Measurements from ENCODE around the gene PARVA.

The PARVA gene

DNA sequence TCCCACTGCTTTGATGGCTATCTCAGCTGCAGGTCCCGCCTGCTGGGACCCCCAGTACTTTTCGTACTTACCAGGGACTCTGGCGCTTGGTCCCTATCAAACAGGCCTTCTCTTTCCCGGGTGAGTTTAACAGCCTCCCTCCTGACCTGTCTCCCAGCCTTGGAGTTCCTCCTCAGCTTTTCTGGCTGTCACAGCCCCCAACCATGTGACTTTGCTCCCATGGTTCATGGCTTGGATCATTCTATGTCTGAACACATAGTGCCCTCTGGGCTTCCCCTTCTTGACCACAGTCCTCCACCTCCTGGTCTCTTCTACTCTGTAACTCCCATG, 56.9 kb downstream of the PARVA start:
- no peak for DNase-seq

DNA sequence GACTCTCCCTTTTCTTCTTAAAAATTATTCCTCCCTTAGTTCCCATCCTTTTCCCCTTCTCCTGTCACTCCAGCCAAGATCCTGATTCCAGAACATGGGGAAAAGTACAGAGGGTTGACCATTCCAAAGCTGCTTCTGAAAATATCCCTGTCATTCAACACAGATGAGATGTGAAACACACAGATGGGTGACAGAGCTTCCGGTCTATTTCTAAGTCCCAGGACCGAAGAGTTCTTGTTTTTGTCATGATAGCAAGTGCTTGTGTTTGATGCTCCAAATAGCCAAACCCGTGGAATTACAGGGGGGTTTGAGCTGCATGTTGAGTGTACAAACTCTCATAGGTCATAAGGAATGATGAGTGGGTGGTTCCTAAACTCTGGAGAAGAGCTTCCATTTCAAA, 57.9 kb downstream of the PARVA start:
- DNase-seq = no peak

DNA sequence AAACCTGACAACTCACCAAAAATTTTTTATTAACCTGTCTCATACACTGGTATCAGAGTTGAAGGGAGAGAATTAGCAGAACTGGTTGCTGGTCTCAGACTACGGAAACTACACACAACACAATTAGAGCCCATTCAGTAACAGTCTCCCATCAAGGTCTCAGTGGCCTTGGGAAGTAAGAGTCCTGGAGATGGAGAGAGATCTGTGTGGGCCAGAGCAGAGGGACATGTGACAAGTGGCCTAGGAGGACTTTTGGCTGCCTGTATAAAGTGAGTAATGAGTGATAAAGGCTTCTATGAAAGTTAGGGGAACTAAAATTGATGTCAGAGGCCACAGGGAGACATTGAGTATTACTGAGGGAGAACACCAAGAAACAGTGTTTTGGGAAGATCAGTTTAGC, 58.9 kb downstream of the PARVA start:
- DNase-seq = no peak

DNA sequence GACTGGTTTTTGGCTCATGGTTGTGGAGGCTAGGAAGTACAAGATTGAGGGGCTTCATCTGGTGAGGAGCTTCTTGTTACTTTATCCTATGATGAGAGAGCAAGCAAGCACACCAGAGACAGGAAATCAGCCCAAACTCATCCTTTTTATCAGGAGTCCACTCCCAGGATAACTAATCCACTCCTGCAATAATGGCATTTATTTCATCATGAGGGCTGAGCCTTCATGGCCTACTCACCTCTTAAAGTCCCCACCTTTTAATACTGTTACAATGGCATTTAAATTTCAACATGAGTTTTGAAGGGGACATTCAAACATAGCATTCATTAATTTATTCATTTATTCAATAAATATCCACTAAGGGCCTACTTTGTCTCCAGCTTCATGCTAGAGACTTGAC, 60.9 kb downstream of the PARVA start:
- no peak for DNase-seq

DNA sequence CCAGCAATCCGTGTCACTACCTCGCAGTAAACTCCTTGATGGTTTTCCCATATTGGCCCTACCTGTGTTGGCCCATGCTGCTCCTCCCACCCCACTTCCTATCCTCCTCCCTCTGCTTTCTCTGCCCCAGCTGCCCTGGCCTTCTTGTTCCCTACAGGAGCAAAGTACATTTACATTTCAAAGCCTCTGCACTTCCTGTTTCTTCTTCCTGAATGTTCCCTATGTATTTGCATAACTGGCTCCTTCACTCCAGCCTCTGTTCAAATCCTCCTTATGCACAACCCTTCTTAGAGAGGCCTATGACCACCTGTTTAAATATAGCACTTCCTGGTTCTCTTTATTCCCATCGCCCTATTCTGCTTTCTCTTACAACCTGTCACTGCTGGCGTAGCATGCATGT, 62.2 kb downstream of the PARVA start:
- no peak for DNase-seq

DNA sequence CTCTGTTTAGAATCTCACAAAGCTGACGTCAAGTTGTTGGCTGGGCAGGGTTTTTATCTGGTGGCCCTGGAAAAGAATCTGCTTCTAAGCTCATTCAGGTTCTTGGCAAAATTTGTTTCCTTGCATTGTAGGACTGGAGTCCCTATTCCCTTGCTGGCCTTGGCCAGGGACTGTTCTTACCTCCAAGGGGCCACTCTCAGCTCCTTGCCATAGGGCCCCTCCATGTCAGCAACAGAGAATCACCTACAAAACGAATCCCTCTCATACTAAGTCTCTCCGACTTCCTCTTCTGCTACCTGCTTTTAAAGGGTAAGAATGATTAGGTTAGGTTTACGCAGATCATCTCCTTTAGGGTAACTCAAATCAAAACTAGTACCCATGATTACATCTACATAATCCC, 63.2 kb downstream of the PARVA start:
- DNase-seq = no peak

DNA sequence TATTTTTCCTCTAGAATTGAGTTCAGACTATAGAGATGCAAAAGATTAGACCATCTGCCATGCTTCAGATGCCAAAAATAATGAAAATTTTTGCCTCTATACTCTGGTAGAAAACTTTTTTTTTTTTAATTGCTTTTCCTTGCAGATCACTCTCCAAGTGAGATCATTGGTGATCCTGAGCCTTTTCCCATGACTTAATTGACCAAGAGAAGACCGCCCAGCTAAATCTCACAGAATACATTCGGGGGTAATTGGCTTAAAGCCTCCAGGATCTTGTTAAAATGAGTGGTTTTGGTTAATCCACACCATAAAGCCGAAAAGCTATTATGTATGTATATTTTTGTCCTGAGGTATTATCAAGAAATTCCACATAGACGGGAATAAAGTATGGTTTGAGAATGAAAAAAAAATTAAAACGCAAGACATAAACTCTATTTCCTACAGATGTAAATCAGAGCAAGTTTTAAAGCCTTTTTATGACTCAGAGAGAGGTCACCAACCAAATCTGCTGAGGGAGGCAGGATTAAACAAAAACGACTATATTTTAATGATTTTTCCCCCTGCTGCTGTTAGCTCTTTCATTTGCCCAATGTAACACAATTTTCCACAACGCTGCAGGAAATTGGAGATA, 64.0 kb downstream of the PARVA start:
- no peak for DNase-seq

DNA sequence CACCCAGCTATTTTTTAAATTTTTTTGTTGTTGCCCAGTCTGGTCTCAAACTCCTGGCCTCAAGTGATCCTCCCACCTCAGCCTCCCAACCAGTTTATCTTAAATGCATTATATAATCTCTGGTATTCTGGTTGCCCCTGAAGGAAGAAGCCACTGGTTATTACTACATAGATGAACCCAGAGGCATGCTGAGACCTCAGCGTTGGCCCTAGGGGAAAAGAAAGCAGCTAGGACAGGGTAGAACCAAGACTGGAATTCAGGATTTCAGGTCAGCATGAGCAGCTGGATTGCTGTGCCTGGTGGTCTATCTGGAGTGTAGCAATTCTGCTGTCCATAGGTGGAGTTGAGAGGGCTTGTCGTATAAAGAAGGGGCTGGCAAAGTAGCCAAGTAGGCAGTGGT, 67.2 kb downstream of the PARVA start:
- DNase-seq = no peak

DNA sequence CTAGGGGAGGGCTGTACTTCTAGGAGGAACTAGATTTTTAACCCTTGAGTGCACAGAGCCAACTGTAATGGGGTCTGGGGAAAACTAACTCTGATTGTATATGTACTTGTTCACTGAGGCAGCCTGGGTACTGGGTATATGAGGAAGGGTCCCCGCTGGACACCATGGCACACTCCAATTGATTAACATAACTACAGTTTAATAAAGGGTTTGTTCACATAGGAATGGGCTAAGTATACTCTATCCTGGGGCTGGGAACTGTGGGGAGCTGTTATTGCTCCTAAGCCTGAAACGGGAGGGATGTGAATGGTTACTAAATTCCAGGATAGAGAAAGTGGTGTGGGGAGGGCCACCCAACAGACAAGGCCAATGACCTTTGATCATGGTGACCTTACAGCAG, 67.6 kb downstream of the PARVA start:
- DNase-seq = no peak

DNA sequence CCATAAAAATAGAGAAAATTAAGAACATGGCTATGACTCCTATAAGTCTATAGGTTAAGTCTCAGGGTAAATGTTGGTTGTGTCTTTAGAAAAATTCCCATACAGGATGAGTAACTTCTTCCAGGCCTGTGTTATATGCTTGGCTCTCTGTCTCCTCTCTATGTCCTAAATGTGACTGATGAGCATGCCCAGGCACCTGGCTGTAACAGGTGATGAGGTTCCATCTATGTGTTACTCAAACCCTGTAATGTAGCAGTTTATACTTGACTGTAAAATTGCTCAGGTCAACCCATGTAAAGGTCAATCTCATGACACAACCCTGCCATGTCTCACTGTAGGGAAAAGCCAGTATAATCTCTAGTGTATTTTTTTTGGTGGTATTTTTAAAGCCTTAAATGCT, 69.5 kb downstream of the PARVA start:
- no peak for DNase-seq

DNA sequence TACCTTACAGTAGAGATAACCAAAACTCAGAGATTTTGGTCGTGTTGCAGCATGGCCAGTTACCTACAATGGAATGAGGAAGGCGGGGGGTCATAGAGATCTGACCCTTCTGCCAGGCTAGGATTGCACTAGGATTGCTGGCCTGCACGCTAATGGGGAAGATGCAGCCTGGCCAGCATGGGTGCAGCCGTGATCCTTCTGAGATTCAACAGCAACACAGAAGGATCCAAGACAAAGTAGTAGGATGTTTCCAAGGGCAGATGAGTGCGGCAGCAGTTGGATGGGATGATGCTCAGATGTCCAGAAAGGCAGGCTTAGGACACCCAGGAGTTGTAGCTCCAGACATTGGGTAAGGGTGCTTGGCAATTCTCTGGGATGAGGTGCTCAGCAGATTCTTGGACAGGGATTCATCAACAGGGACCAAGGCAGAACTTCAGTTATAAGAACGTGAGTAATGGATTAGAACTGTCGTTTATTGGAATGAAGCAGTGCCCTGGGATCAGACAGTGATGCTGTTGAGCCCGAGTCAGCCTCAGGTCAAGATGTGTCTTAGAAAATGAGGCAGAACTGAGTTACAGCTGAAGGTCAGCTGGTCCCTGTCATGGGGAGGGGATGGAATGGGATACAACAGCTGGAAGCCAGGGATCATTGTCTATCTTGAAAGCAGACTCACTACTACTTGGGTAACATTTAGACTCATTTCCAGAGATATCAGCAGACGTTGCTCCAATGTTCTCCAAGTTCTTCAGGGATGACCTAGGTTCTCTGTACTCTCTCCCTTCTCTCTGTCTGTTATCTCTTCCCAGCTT, 71.0 kb downstream of the PARVA start:
- no peak for DNase-seq

DNA sequence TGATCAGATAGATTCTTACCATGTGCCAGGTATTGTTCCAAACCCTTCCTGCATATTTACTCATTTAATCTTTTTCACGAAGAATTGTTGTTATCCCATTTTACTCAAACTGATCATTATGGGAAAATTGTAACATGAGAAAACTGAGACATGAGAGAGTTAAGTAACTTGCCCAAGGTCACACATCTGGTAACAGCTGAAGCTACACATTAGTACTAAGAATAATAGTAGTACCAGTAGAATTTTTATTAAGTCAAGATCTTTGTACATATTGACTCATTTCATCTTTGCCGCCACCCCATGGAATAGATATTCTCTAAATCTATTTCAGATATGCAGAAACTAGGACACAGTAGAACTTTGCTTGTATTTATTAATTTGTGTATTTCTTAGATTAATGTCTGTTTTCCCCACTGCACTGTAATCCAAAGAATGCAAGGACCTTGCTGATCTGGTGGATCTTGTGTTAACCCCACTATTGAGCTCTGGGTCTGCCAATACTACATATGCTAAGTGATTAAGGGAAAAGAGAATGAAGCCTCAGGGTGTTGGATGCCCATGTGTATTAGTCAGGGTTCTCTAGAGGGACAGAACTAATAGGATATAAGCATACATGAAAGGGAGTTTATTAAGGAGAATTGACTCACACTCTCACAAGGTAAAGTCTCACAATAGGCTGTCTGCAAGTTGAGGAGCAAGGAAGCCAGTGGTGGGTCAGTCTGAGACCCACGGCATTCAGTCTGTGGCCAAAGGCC, 72.8 kb downstream of the PARVA start:
- DNase-seq = no peak

DNA sequence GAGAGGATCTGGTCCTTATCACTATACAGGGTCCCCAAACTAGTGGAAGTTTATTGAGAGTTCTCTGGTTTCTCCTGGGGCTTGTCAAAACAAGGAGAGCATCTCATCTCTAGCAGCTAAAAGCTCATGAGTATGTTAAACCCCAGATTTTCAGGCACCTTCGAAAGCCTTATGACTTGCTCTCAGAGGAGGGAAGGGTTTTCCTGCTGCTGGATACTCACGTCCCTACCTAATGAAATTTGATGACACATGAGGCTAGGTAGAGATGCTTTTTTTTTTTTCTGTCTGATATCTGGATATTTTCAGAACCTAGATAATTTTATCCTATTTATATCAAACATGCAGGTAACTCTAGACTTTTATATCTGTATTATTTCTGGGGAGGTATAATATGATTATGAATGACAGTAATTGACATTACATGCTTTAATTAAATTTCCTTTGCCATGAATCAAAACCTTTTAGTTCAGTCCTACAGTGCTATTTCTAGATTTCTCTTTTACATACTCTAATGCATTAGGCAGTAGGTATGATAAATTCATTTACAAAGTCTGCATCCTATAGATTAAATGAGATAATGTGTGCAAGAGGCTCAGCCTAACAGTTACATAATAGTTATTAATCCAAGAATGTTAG, 73.9 kb downstream of the PARVA start:
- no peak for DNase-seq

DNA sequence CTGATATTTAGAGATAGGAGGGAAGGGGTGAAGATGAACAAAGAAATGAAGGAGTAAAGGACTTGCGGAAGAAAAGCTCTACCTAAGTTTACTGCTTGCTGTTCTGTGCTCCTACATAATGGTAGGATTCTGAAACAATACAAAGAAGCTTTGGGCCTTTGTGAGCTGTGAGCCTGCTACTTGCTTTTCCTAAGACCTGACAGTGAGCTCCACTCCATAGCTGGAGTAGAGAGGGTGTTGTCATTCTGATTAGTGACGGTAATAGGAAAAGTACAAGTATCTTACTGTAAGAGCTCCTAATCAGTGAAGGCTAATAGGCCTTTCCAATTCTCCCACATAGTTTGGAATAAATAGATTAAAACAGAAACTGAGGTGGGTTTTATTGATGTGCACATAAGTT, 75.9 kb downstream of the PARVA start:
- no peak for DNase-seq

DNA sequence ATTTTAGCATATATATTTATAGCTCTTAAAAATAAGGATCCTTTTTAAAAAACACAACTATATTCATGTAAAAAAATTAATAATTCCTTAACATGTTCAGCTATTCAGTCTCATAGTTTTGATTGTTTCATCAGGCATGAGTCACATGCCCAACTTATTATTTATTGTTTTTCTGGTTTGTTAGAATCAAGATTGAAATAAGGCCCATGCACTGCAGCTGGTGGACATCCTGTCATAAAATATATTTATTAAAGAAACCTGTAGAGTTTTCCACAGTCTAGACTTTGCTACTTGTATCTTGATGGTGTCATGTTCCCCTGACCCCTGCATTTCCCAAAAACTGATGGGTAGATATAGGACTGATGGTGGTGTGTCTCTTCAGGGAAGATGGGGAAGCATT, 77.4 kb downstream of the PARVA start:
- DNase-seq = no peak

DNA sequence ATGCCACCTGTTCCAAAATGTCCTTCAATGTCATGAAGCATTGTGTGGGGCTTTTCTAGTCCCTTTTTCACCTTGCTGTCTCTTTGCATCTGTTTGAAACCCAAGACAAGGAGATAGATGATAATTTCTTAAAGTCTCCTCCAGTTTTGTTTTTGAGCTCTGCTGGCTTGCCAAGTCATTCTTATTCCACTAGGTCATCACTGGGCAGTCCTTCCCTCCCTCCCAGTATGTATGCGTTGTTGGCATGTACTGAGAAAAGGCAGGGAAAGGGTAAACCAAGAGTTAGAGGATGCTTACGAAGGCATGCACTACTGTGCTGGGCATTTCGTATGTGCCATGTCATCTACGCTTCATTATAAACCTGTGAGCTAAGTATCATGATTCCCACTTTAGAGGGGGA, 78.6 kb downstream of the PARVA start:
- no peak for DNase-seq

DNA sequence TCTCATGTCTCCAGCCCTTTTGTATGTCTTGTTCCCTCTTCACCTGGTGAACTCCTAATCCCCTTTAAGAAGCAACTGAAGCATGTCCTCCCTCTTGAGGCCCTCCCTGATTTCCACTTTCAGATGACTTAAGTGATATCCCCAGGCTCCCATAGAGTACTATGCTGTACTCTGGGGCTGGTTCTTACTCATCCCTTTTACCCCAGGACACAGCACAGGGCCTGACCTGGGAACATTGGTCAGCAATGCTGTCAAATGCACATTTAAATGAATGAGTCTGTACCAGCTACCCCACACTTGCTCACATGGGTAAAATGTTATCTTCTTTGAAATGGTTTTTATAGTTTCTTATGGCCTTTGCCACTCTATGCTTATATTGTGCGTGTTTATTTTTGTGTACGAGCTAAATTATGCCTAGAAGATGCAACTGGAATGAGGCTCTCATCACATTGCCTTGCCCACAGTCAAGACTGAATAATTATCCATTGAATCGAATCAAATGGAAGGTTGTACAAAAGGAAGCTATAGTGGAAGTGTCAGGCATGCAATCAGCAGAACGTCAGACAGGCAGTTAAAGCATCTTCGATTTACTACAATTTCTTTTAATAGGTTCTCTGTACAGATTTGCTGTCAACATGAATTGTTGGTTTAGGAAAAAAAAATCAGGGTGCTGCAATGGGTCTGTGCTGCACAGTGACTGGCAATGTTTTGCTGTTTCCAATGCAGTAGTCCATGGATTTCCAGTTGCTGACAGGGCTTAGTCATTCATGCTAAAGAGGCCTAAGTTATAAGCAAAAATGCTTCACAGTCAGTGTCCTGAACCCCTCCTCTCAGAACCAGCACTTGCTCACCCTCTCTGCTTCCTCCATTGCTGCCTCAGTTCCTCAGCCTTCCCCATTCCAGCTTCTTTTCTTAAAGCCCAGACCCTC, 79.5 kb downstream of the PARVA start:
- no peak for DNase-seq

DNA sequence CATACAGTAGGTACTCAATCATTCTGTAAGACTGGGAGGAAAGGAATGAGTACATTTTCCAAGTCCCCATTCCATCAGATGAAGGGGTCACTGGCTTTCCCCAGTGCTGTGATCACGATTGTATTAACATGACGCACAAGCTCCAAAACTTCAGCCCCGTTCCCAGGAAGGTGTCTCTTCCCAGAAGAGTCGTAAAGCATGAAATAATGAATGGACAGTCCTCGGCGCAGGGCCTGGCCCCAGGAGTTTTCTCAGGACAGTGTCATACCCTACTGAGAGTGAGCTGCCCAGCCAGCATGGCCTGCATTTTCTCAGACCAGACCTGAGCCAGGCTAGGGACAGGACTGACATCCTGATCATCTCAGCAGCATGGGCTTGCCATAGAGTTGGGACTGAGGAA, 80.7 kb downstream of the PARVA start:
- DNase-seq = no peak

DNA sequence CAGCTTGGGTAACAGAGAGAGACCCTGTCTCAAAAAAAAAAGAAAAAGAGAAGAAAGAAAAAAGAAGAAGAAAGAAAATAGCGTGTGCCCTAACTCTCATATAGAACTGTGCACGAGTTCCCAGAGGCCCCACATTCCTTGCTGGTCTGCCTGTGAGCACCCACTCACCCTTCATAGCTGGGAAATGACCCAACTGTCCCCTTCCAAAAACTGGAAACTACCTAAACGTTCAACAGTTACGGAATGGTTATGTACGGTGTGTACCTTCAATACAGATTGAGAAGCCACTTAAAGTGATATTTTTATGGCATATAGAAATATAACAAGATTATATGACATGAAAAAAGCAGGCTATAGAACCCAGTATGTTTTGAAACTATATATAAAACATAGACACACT, 82.0 kb downstream of the PARVA start:
- DNase-seq = no peak

DNA sequence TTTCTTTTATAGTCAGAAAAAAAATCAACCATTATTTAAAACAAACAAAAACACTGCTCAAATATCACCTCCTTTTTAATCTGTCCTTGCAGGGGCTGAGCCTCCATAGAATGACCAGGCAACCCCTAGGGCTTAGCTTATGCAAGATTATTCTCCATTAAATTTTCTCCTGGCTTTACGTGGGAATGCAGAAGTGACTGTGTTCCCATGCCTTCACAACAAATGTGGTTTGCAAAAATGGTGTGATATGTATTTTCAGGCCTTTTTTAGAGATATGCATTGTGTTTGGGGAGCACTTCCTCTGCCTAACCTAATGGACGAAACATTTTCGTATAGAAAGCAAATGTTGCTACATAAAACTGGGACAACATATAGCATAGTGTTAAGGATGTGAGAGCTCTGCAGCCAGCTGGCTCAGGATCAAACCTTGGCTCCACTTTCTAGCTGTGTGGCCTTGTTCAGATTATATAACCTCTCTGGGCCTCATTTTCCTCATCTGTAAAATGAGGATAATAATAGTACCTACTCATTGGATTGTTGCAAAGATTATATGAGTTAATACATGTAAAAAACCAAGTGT, 82.6 kb downstream of the PARVA start:
- no peak for DNase-seq

DNA sequence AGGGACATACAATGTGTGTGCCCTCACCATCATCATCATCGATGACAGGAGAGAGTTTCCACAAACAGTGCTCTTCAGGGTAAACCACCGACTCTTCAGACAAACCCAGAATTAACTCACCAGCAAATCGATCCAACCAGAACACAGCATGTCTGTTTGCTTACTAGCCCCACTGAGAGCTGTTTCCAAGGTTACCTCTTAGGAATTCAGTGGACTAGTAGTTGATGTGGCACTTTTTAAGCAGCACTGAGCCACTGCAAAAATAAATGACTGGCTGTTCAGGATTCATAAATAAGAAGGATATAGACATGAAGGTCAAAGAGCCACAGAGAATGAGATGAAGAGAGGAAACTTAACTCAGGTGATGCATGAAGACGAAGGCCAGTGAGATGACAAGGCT, 83.1 kb downstream of the PARVA start:
- no peak for DNase-seq

DNA sequence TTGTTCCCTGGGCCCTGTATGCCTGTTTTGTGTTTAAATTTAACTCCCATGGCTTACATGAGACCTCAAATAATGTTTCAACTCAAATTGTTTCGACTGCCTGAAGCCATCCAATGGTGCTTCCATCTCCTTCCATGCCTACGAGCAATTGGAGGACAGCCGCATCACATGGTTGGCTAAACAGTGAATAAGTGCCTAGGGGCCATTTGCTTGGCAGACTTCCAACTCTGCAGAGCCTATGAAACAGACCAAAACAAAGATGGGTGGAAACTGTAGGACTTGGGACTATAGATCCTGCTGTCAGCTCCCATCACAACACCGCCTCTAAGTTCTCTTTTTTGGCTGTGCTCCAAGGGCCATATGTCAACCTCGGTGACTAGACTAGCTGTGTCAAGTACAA, 84.1 kb downstream of the PARVA start:
- DNase-seq = no peak

Data from stimulated activated CD4-positive, alpha-beta T cell treated with anti-CD3 and anti-CD28 coated beads, Interleukin-1b, Interleukin-23, amount 100 ng/mL, for 48 hours (primary cell).